ENCODE measurements around the gene DNAAF8.

Gene DNAAF8

GRCh38 chr16:4695473-4696171 lies 38.7 kb upstream of the DNAAF8 start:
- DNase-seq: no peak

- no peak for DNase-seq
Measured at GRCh38 chr16:4696172-4696904, 38.0 kb upstream of the DNAAF8 start.

GRCh38 chr16:4696905-4697847 lies 37.2 kb upstream of the DNAAF8 start:
- no peak for DNase-seq

- DNase-seq: no peak
Measured at GRCh38 chr16:4697848-4698291, 36.5 kb upstream of the DNAAF8 start.

- DNase-seq: no peak
Measured at GRCh38 chr16:4698321-4699045, 35.9 kb upstream of the DNAAF8 start.

- DNase-seq: peak; percentile 25
Measured at GRCh38 chr16:4699046-4699556, 35.2 kb upstream of the DNAAF8 start.

GRCh38 chr16:4700380-4700996 lies 33.8 kb upstream of the DNAAF8 start:
- no peak for DNase-seq

GRCh38 chr16:4700997-4701743 lies 33.2 kb upstream of the DNAAF8 start:
- no peak for DNase-seq

GRCh38 chr16:4701791-4702465 lies 32.4 kb upstream of the DNAAF8 start:
- DNase-seq: no peak

- no peak for DNase-seq
Measured at GRCh38 chr16:4702466-4702808, 31.9 kb upstream of the DNAAF8 start.

- DNase-seq: no peak
Measured at GRCh38 chr16:4703906-4704305, 30.4 kb upstream of the DNAAF8 start.

GRCh38 chr16:4704491-4704890 lies 29.8 kb upstream of the DNAAF8 start:
- DNase-seq: no peak

- no peak for DNase-seq
Measured at GRCh38 chr16:4704913-4705312, 29.4 kb upstream of the DNAAF8 start.

GRCh38 chr16:4706871-4707270 lies 27.5 kb upstream of the DNAAF8 start:
- DNase-seq: no peak

GRCh38 chr16:4709481-4709880 lies 24.9 kb upstream of the DNAAF8 start:
- no peak for DNase-seq

- no peak for DNase-seq
Measured at GRCh38 chr16:4713663-4714501, 20.5 kb upstream of the DNAAF8 start.

- no peak for DNase-seq
Measured at GRCh38 chr16:4714996-4715395, 19.3 kb upstream of the DNAAF8 start.

GRCh38 chr16:4718466-4718865 lies 15.9 kb upstream of the DNAAF8 start:
- no peak for DNase-seq

GRCh38 chr16:4723071-4723767 lies 11.1 kb upstream of the DNAAF8 start:
- DNase-seq: no peak

Measured in NCI-H1092 (cell line).